A673 (cell line): ENCODE results near the gene APOC4. TPM values are rescaled to one million over a fixed set of nuclear protein-coding genes. Genes with fewer than 3 reads are reported as not detected.

Experiments
- BruUV-seq: library from RNA; stranded (reverse); fragments of 400-500 nt; replicated peaks from 2 replicates; lab custom pipeline; 2021; lab: Mats Ljungman, UMichigan
- CTCF ChIA-PET: fragments of 300-600 bp; sonication (Branson Sonifier 250); formaldehyde crosslinking; loops from one replicate; lab custom pipeline; 2022; ENCODE audit warnings: antibody characterized with exemption; lab: Charles Lee
- POLR2A ChIA-PET: fragments of 300-600 bp; sonication (Branson Sonifier 250); formaldehyde crosslinking; loops from one replicate; lab custom pipeline; 2022; ENCODE audit warnings: antibody characterized with exemption; ENCODE audit not compliant: low non-redundant PET; lab: Charles Lee
- DNase-seq: peaks from one replicate; pipeline ENCODE4 v3.0.0-alpha.2; 2015; ENCODE audit warnings: low spot score
- H3K27ac ChIP-seq: fragments of 200-600 bp; sonication (generic); 2 replicates; pipeline ENCODE4 v1.5.1; 2016; ENCODE audit warnings: mixed run types, low read depth, mild to moderate bottlenecking, mixed read lengths, antibody characterized with exemption, low read length; ENCODE audit not compliant: poor library complexity, severe bottlenecking
- H3K27me3 ChIP-seq: fragments of 200-600 bp; sonication (generic); replicated peaks from 2 replicates; pipeline ENCODE4 v1.6.1; 2017; ENCODE audit warnings: mixed run types, low read depth, mild to moderate bottlenecking, mixed read lengths, antibody characterized with exemption, low read length; ENCODE audit not compliant: insufficient read depth, poor library complexity
- H3K36me3 ChIP-seq: fragments of 200-600 bp; sonication (generic); 2 replicates; pipeline ENCODE4 v1.6.1; 2016; ENCODE audit warnings: mixed run types, mild to moderate bottlenecking, mixed read lengths, antibody characterized with exemption, low read length; ENCODE audit not compliant: insufficient read depth, poor library complexity, severe bottlenecking
- H3K4me1 ChIP-seq: fragments of 200-600 bp; sonication (generic); 2 replicates; pipeline ENCODE4 v1.6.1; 2017; ENCODE audit warnings: mixed run types, mild to moderate bottlenecking, mixed read lengths, antibody characterized with exemption, low read length; ENCODE audit not compliant: insufficient read depth, poor library complexity, severe bottlenecking
- H3K4me3 ChIP-seq: fragments of 200-600 bp; sonication (generic); 2 replicates; pipeline ENCODE4 v1.5.1; 2016; ENCODE audit warnings: low read depth, mixed run types, mild to moderate bottlenecking, mixed read lengths, low read length; ENCODE audit not compliant: poor library complexity, severe bottlenecking
- H3K9me3 ChIP-seq: fragments of 200-600 bp; sonication (generic); 2 replicates; pipeline ENCODE4 v1.6.1; 2016; ENCODE audit warnings: mixed run types, low read depth, mild to moderate bottlenecking, mixed read lengths, antibody characterized with exemption, low read length; ENCODE audit not compliant: poor library complexity, severe bottlenecking
- CTCF ChIP-seq: fragments of 300-800, 200-600 bp; sonication (generic); conservative IDR thresholded peaks from 2 replicates; pipeline ENCODE4 v1.5.1; 2017; ENCODE audit warnings: low read depth, mild to moderate bottlenecking, antibody characterized with exemption, low read length, moderate library complexity, mixed read lengths
- EZH2 ChIP-seq: fragments of 200-600 bp; sonication (generic); IDR thresholded peaks from 2 replicates; pipeline ENCODE4 v1.6.1; 2017; ENCODE audit warnings: borderline replicate concordance, low read depth, mild to moderate bottlenecking, mixed read lengths, antibody characterized with exemption, low read length; ENCODE audit not compliant: poor library complexity, severe bottlenecking
- intact Hi-C: fragments of 100-400 bp; cut with micrococcal nuclease; formaldehyde crosslinking; loops from one replicate; pipeline ENCODE4 v1.10.0; 2022; ENCODE audit not compliant: unreplicated experiment
- total RNA-seq: library from RNA; stranded (reverse); gene quantifications from 2 replicates; pipeline ENCODE4 v1.2.3, GENCODE V29; 2021

The APOC4 gene
- total RNA-seq, 1 experiment from 2014 or later, result not detected

- no peak for DNase-seq
- H3K9me3 ChIP-seq, result no peaks in the 10 kb centered on the region
- H3K4me3 ChIP-seq, result no peak overlapping the region
- H3K27ac ChIP-seq, result no peak overlapping the region
- CTCF ChIA-PET, result no interaction called here
- H3K4me1 ChIP-seq, result no peaks in the 10 kb centered on the region
- POLR2A ChIA-PET, result no interaction called here
- TF ChIP-seq EZH2, result no peak
- no peak for TF ChIP-seq CTCF
- H3K27me3 ChIP-seq, result no peaks in the 10 kb centered on the region
- intact Hi-C loops, result no loop called here
- H3K36me3 ChIP-seq, result no peaks in the 10 kb centered on the region
- no TSS peak for BruUV-seq
Observed at GRCh38 chr19:44930088-44930487, 11.9 kb upstream of the APOC4 start.

GRCh38 chr19:44931541-44931940 lies 10.5 kb upstream of the APOC4 start:
- H3K36me3 ChIP-seq, result no peaks in the 10 kb centered on the region
- CTCF ChIA-PET, result interaction anchor here (0.6 kb wide), 1 partner anchor 1064 kb away, joined by 6 read pairs; the partner anchor contains the start of gene CCDC61
- no peaks in the 10 kb centered on the region for H3K27me3 ChIP-seq
- no peak overlapping the region for H3K4me3 ChIP-seq
- H3K27ac ChIP-seq, result no peak overlapping the region
- no TSS peak for BruUV-seq
- POLR2A ChIA-PET, result no interaction called here
- TF ChIP-seq EZH2, result no peak
- no peak for TF ChIP-seq CTCF
- no peak for DNase-seq
- no peaks in the 10 kb centered on the region for H3K4me1 ChIP-seq
- intact Hi-C loops, result no loop called here
- H3K9me3 ChIP-seq, result no peaks in the 10 kb centered on the region

- H3K27ac ChIP-seq, result no peak overlapping the region
- intact Hi-C loops, result no loop called here
- TF ChIP-seq CTCF (no peak), EZH2 (no peak)
- no peak overlapping the region for H3K4me3 ChIP-seq
- no peaks in the 10 kb centered on the region for H3K27me3 ChIP-seq
- no peaks in the 10 kb centered on the region for H3K4me1 ChIP-seq
- H3K9me3 ChIP-seq, result no peaks in the 10 kb centered on the region
- H3K36me3 ChIP-seq, result no peaks in the 10 kb centered on the region
- no TSS peak for BruUV-seq
- ChIA-PET CTCF (no interaction called here), POLR2A (no interaction called here)
- DNase-seq, result no peak
Observed at GRCh38 chr19:44939668-44940067, 2.4 kb upstream of the APOC4 start.
